Measurements from ENCODE around the gene STAG3. TPM values are rescaled to one million over a fixed set of nuclear protein-coding genes. Genes with fewer than 3 reads are reported as not detected.

Gene STAG3
- total RNA-seq, 1 experiment from 2014 or later: 3.1 TPM

GRCh38 chr7:100148225-100148558 is 29.5 kb upstream of the STAG3 start:
- no peak overlapping the region for H3K27ac ChIP-seq (ENCODE audit: insufficient read length, low read depth, low read length)

More at GRCh38 chr7:100148225-100148558, 29.5 kb upstream of the STAG3 start:
- no peaks in the 10 kb centered on the region for H3K9me3 Mint-ChIP-seq
- no peak overlapping the region for H3K18ac ChIP-seq (ENCODE audit: insufficient read length, low read depth, low read length)
- no peak overlapping the region for H4K8ac ChIP-seq (replicated peaks; ENCODE audit: insufficient read length, low read depth, low read length)
- no peak for TF ChIP-seq CTCF (conservative IDR thresholded peaks at IDR 0.05)
- H3K36me3 Mint-ChIP-seq (ENCODE audit: insufficient read depth in 1 of 3, low read depth in 3 of 3): peaks cover 9 to 27% (median 26%) of the 10 kb centered on the region in 3 experiments
- no peak overlapping the region for H3K23ac ChIP-seq (ENCODE audit: insufficient read length, low read depth, low read length)
- H3K27me3 ChIP-seq (ENCODE audit: insufficient read depth, low read length): no peaks in the 10 kb centered on the region
- no CpG with 5 or more reads among the region's 14 CpGs for WGBS (ENCODE audit: extremely low coverage, insufficient read length, low lambda C conversion rate)
- H3K4me3 Mint-ChIP-seq: peak overlapping the region; percentile 98
- no peaks in the 10 kb centered on the region for H3K9me3 ChIP-seq (ENCODE audit: control insufficient read depth, low read depth, low read length)
- H2BK15ac ChIP-seq (ENCODE audit: low read depth, low read length): no peak overlapping the region
- H3K4ac ChIP-seq (ENCODE audit: low read depth, low read length): no peak overlapping the region
- peak overlapping the region; percentile 76 to 97 (median 95); a peak in 6 of 7 replicates for H3K27ac Mint-ChIP-seq
- H3K79me2 ChIP-seq (ENCODE audit: insufficient read depth, low read length): no peaks in the 10 kb centered on the region
- no peak overlapping the region for H3K9ac ChIP-seq (ENCODE audit: extremely low read depth, insufficient read length, low read length)
- no peak overlapping the region for H2BK120ac ChIP-seq (ENCODE audit: low read depth, low read length, poor library complexity, severe bottlenecking)
- no peak overlapping the region for H3K14ac ChIP-seq (ENCODE audit: insufficient read depth, low read length)
- peaks cover 2% of the 10 kb centered on the region for H4K20me1 ChIP-seq (ENCODE audit: control insufficient read depth, insufficient read depth, insufficient read length)
- H3K23me2 ChIP-seq (ENCODE audit: insufficient read length, low read depth, low read length, poor library complexity, severe bottlenecking): peaks cover 6% of the 10 kb centered on the region
- H4K5ac ChIP-seq (ENCODE audit: insufficient read length, low read depth, low read length): no peak overlapping the region
- no peak overlapping the region for H2BK12ac ChIP-seq (ENCODE audit: insufficient read length, low read depth, low read length)
- H2BK20ac ChIP-seq (ENCODE audit: low read depth, low read length, poor library complexity, severe bottlenecking): no peak overlapping the region
- peak overlapping the region; percentile 49 for H3K4me2 ChIP-seq (ENCODE audit: insufficient read depth, insufficient read length, low read length)
- no peak overlapping the region for H2BK5ac ChIP-seq (ENCODE audit: insufficient read length, low read length)
- H2AK5ac ChIP-seq (ENCODE audit: insufficient read length, low read length): no peak overlapping the region
- no peak overlapping the region for H3K56ac ChIP-seq (ENCODE audit: insufficient read length, low read depth, low read length)
- no peak overlapping the region for H4K91ac ChIP-seq (ENCODE audit: insufficient read length, low read depth, low read length)
- peaks cover 2% of the 10 kb centered on the region; the same call in 1 of the 2 replicates for H3K27me3 Mint-ChIP-seq (ENCODE audit: low read depth)
- no peaks in the 10 kb centered on the region for H3K79me1 ChIP-seq (ENCODE audit: insufficient read depth, low read depth, low read length, poor library complexity, severe bottlenecking)
- H3T11ph ChIP-seq (ENCODE audit: low read length): no peak overlapping the region
- no peak for DNase-seq
- H3K4me1 ChIP-seq (ENCODE audit: insufficient read depth, low read length): no peaks in the 10 kb centered on the region
- H2AFZ ChIP-seq (ENCODE audit: low read length): no peak overlapping the region
- peaks cover 21 to 24% of the 10 kb centered on the region in 2 experiments for H3K4me1 Mint-ChIP-seq

All from H9 (cell line).